ENCODE results near the gene B3GNT5.

Gene B3GNT5

DNA sequence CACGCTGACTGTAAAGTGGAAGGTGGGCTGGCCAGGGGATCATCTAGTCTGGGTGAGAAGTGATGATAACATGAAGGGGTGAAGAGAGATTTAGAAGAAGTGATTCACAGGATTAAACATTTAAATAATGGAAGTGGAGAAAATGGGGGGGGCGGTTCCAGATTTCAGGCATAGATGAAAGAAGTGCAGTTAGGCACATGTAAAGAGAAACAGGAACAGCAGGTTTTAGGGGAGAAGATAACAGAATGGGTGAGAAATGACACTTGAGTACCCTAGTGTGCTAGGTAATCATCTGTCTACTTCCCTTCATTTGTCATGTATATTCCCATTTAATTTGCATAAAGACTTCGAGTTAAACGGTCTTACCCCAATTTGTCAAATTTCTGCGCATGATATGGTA is 15.3 kb downstream of the B3GNT5 start:
- H3K9me3 ChIP-seq (ENCODE audit: control insufficient read depth, low read length), result no peaks in the 10 kb centered on the region
- H3K27ac ChIP-seq (ENCODE audit: low read length, poor library complexity, severe bottlenecking), result no peak overlapping the region
- H4K8ac ChIP-seq (ENCODE audit: low read length), result no peak overlapping the region
- H3K23ac ChIP-seq (ENCODE audit: low read length in 2 of 2), result no peak overlapping the region
- peaks cover 9% of the 10 kb centered on the region for H3K4me1 ChIP-seq (ENCODE audit: control insufficient read depth, insufficient read depth, low read depth, low read length)
- H3K14ac ChIP-seq (ENCODE audit: low read length in 2 of 2), result no peak overlapping the region
- H2BK120ac ChIP-seq (ENCODE audit: low read depth, low read length), result no peak overlapping the region
- no peak overlapping the region for H3K9ac ChIP-seq (ENCODE audit: low read length)
- no peak overlapping the region for H2BK12ac ChIP-seq (ENCODE audit: low read length in 2 of 2)
- H3K79me1 ChIP-seq (replicated peaks; ENCODE audit: low read length, poor library complexity, severe bottlenecking), result peaks cover 26% of the 10 kb centered on the region
- no peaks in the 10 kb centered on the region for H3K27me3 ChIP-seq (ENCODE audit: control insufficient read depth in 1 of 2, insufficient read depth in 1 of 2, low read length in 2 of 2)
- H2BK15ac ChIP-seq (ENCODE audit: low read depth, poor library complexity, severe bottlenecking), result no peak overlapping the region
- H2BK5ac ChIP-seq (ENCODE audit: low read depth, low read length, poor library complexity, severe bottlenecking), result no peak overlapping the region
- no peak overlapping the region for H3K4me3 ChIP-seq (ENCODE audit: insufficient read depth in 1 of 2, low read depth in 1 of 2, low read length in 2 of 2)
- no peak overlapping the region for H3K4ac ChIP-seq (ENCODE audit: low read depth in 1 of 2, low read length in 2 of 2)
- no peak overlapping the region for H4K91ac ChIP-seq (ENCODE audit: low read length)
- H3K18ac ChIP-seq (ENCODE audit: low read depth in 1 of 2, low read length in 2 of 2), result no peak overlapping the region
- no peak overlapping the region for H2AK5ac ChIP-seq (ENCODE audit: low read length, severe bottlenecking)
- no peak overlapping the region for H2AFZ ChIP-seq (ENCODE audit: low read depth, low read length)
- DNase-seq, result no peak
- WGBS, result 71% methylated on average over 5 of the region's 5 CpGs
- peaks cover 5 to 7% of the 10 kb centered on the region in 2 experiments for H3K36me3 ChIP-seq (ENCODE audit: control insufficient read depth in 1 of 2, insufficient read depth in 2 of 2, low read depth in 1 of 2, low read length in 2 of 2)
- H3K4me2 ChIP-seq (ENCODE audit: low read length, poor library complexity, severe bottlenecking), result no peak overlapping the region

DNA sequence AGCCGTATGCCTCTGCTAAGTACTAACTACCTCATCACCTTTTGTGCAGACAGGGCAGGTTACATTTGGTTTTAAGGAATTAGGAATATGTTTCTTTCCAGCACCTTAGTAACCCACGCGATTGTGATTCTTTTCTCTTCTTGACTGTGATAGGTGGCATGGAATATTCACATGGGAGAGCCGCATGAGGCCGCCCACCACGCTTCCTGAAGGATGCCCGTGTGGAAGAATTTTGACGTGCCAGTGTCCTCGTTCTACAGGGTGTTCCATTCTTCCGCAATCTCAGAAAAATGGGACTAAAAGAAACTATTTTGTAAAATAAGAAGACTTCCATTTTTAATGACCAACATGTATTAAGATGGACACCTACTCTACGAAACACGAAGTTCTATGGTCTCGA is 16.3 kb downstream of the B3GNT5 start:
- no peak overlapping the region for H4K8ac ChIP-seq (ENCODE audit: low read length)
- no peak overlapping the region for H3K18ac ChIP-seq (ENCODE audit: low read depth in 1 of 2, low read length in 2 of 2)
- H2BK15ac ChIP-seq (ENCODE audit: low read depth, poor library complexity, severe bottlenecking), result no peak overlapping the region
- WGBS, result 89% methylated on average over 9 of the region's 13 CpGs
- H3K27ac ChIP-seq (ENCODE audit: low read length, poor library complexity, severe bottlenecking), result no peak overlapping the region
- no peak overlapping the region for H2BK12ac ChIP-seq (ENCODE audit: low read length in 2 of 2)
- H3K14ac ChIP-seq (ENCODE audit: low read length in 2 of 2), result no peak overlapping the region
- no peak overlapping the region for H3K4ac ChIP-seq (ENCODE audit: low read depth in 1 of 2, low read length in 2 of 2)
- no peak overlapping the region for H2AK5ac ChIP-seq (ENCODE audit: low read length, severe bottlenecking)
- no peak overlapping the region for H2BK120ac ChIP-seq (ENCODE audit: low read depth, low read length)
- no peak overlapping the region for H3K23ac ChIP-seq (ENCODE audit: low read length in 2 of 2)
- H3K9me3 ChIP-seq (ENCODE audit: control insufficient read depth, low read length), result no peaks in the 10 kb centered on the region
- no peak for DNase-seq
- H3K4me2 ChIP-seq (ENCODE audit: low read length, poor library complexity, severe bottlenecking), result no peak overlapping the region
- no peak overlapping the region for H4K91ac ChIP-seq (ENCODE audit: low read length)
- H3K9ac ChIP-seq (ENCODE audit: low read length), result no peak overlapping the region
- no peak overlapping the region for H3K4me3 ChIP-seq (ENCODE audit: insufficient read depth in 1 of 2, low read depth in 1 of 2, low read length in 2 of 2)
- no peaks in the 10 kb centered on the region for H3K27me3 ChIP-seq (ENCODE audit: control insufficient read depth in 1 of 2, insufficient read depth in 1 of 2, low read length in 2 of 2)
- peaks cover 25% of the 10 kb centered on the region for H3K79me1 ChIP-seq (replicated peaks; ENCODE audit: low read length, poor library complexity, severe bottlenecking)
- peaks cover 7% of the 10 kb centered on the region for H3K4me1 ChIP-seq (ENCODE audit: control insufficient read depth, insufficient read depth, low read depth, low read length)
- no peak overlapping the region for H2BK5ac ChIP-seq (ENCODE audit: low read depth, low read length, poor library complexity, severe bottlenecking)
- H2AFZ ChIP-seq (ENCODE audit: low read depth, low read length), result no peak overlapping the region
- peaks cover 5 to 7% of the 10 kb centered on the region in 2 experiments for H3K36me3 ChIP-seq (ENCODE audit: control insufficient read depth in 1 of 2, insufficient read depth in 2 of 2, low read depth in 1 of 2, low read length in 2 of 2)

DNA sequence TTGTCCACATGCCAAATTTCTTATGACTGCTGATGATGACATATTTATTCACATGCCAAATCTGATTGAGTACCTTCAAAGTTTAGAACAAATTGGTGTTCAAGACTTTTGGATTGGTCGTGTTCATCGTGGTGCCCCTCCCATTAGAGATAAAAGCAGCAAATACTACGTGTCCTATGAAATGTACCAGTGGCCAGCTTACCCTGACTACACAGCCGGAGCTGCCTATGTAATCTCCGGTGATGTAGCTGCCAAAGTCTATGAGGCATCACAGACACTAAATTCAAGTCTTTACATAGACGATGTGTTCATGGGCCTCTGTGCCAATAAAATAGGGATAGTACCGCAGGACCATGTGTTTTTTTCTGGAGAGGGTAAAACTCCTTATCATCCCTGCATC is 17.3 kb downstream of the B3GNT5 start:
- WGBS, result 96% methylated on average over 7 of the region's 7 CpGs
- Histone ChIP-seq H3K27ac (ENCODE audit: low read length, poor library complexity, severe bottlenecking) (no peak overlapping the region), H2BK12ac (ENCODE audit: low read length in 2 of 2) (no peak overlapping the region), H3K4me3 (ENCODE audit: insufficient read depth in 1 of 2, low read depth in 1 of 2, low read length in 2 of 2) (no peak overlapping the region), H3K27me3 (ENCODE audit: control insufficient read depth in 1 of 2, insufficient read depth in 1 of 2, low read length in 2 of 2) (no peaks in the 10 kb centered on the region), H2BK15ac (ENCODE audit: low read depth, poor library complexity, severe bottlenecking) (no peak overlapping the region), H3K14ac (ENCODE audit: low read length in 2 of 2) (no peak overlapping the region), H2AFZ (ENCODE audit: low read depth, low read length) (no peak overlapping the region), H3K4me1 (ENCODE audit: control insufficient read depth, insufficient read depth, low read depth, low read length) (peaks cover 4% of the 10 kb centered on the region), H3K4ac (ENCODE audit: low read depth in 1 of 2, low read length in 2 of 2) (no peak overlapping the region), H3K23ac (ENCODE audit: low read length in 2 of 2) (no peak overlapping the region), H4K8ac (ENCODE audit: low read length) (no peak overlapping the region), H3K79me1 (replicated peaks; ENCODE audit: low read length, poor library complexity, severe bottlenecking) (peaks cover 25% of the 10 kb centered on the region), H4K91ac (ENCODE audit: low read length) (no peak overlapping the region), H3K9me3 (ENCODE audit: control insufficient read depth, low read length) (no peaks in the 10 kb centered on the region), H3K36me3 (ENCODE audit: control insufficient read depth in 1 of 2, insufficient read depth in 2 of 2, low read depth in 1 of 2, low read length in 2 of 2) (peaks cover 5 to 7% of the 10 kb centered on the region in 2 experiments), H2AK5ac (ENCODE audit: low read length, severe bottlenecking) (no peak overlapping the region), H3K4me2 (ENCODE audit: low read length, poor library complexity, severe bottlenecking) (no peak overlapping the region), H3K9ac (ENCODE audit: low read length) (no peak overlapping the region), H3K18ac (ENCODE audit: low read depth in 1 of 2, low read length in 2 of 2) (no peak overlapping the region), H2BK5ac (ENCODE audit: low read depth, low read length, poor library complexity, severe bottlenecking) (no peak overlapping the region), H2BK120ac (ENCODE audit: low read depth, low read length) (no peak overlapping the region)
- DNase-seq, result no peak

DNA sequence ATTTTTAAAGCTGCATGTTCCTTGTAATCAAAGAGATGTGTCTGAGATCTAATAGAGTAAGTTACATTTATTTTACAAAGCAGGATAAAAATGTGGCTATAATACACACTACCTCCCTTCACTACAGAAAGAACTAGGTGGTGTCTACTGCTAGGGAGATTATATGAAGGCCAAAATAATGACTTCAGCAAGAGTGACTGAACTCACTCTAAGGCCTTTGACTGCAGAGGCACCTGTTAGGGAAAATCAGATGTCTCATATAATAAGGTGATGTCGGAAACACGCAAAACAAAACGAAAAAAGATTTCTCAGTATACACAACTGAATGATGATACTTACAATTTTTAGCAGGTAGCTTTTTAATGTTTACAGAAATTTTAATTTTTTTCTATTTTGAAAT is 19.1 kb downstream of the B3GNT5 start:
- Histone ChIP-seq H3K23ac (ENCODE audit: low read length in 2 of 2) (no peak overlapping the region), H3K27me3 (ENCODE audit: control insufficient read depth in 1 of 2, insufficient read depth in 1 of 2, low read length in 2 of 2) (no peaks in the 10 kb centered on the region), H2BK12ac (ENCODE audit: low read length in 2 of 2) (no peak overlapping the region), H2BK5ac (ENCODE audit: low read depth, low read length, poor library complexity, severe bottlenecking) (no peak overlapping the region), H2BK120ac (ENCODE audit: low read depth, low read length) (no peak overlapping the region), H2AK5ac (ENCODE audit: low read length, severe bottlenecking) (no peak overlapping the region), H3K9ac (ENCODE audit: low read length) (no peak overlapping the region), H3K9me3 (ENCODE audit: control insufficient read depth, low read length) (no peaks in the 10 kb centered on the region), H3K4ac (ENCODE audit: low read depth in 1 of 2, low read length in 2 of 2) (no peak overlapping the region), H3K79me1 (replicated peaks; ENCODE audit: low read length, poor library complexity, severe bottlenecking) (peaks cover 22% of the 10 kb centered on the region), H3K36me3 (ENCODE audit: control insufficient read depth in 1 of 2, insufficient read depth in 2 of 2, low read depth in 1 of 2, low read length in 2 of 2) (peaks cover 5 to 7% of the 10 kb centered on the region in 2 experiments), H4K91ac (ENCODE audit: low read length) (no peak overlapping the region), H2BK15ac (ENCODE audit: low read depth, poor library complexity, severe bottlenecking) (no peak overlapping the region), H3K4me1 (ENCODE audit: control insufficient read depth, insufficient read depth, low read depth, low read length) (peaks cover 3% of the 10 kb centered on the region), H3K18ac (ENCODE audit: low read depth in 1 of 2, low read length in 2 of 2) (no peak overlapping the region), H3K14ac (ENCODE audit: low read length in 2 of 2) (no peak overlapping the region), H3K4me3 (ENCODE audit: insufficient read depth in 1 of 2, low read depth in 1 of 2, low read length in 2 of 2) (no peak overlapping the region), H3K27ac (ENCODE audit: low read length, poor library complexity, severe bottlenecking) (no peak overlapping the region), H2AFZ (ENCODE audit: low read depth, low read length) (no peak overlapping the region), H4K8ac (ENCODE audit: low read length) (no peak overlapping the region), H3K4me2 (ENCODE audit: low read length, poor library complexity, severe bottlenecking) (no peak overlapping the region)
- 100% methylated on average over 2 of the region's 3 CpGs for WGBS
- no peak for DNase-seq

All from mesenchymal stem cell (in vitro differentiated cells and primary cell).